ENCODE results near the gene DDX1.

GRCh38 chr2:15619510-15619909 is 27.8 kb downstream of the DDX1 start:
- TF ChIP-seq, protein P1, sequence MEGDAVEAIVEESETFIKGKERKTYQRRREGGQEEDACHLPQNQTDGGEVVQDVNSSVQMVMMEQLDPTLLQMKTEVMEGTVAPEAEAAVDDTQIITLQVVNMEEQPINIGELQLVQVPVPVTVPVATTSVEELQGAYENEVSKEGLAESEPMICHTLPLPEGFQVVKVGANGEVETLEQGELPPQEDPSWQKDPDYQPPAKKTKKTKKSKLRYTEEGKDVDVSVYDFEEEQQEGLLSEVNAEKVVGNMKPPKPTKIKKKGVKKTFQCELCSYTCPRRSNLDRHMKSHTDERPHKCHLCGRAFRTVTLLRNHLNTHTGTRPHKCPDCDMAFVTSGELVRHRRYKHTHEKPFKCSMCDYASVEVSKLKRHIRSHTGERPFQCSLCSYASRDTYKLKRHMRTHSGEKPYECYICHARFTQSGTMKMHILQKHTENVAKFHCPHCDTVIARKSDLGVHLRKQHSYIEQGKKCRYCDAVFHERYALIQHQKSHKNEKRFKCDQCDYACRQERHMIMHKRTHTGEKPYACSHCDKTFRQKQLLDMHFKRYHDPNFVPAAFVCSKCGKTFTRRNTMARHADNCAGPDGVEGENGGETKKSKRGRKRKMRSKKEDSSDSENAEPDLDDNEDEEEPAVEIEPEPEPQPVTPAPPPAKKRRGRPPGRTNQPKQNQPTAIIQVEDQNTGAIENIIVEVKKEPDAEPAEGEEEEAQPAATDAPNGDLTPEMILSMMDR (IDR thresholded peaks at IDR 0.05): no peak
- TF ChIP-seq ZFX (IDR thresholded peaks at IDR 0.05; ENCODE audit: borderline replicate concordance): no peak
